ENCODE measurements around the gene BTBD9. TPM values are rescaled to one million over a fixed set of nuclear protein-coding genes. Genes with fewer than 3 reads are reported as not detected.

BTBD9 gene
- total and polyA plus RNA-seq, 2 of the 13 experiments (the other 11 are each of a cell fraction or from before 2014, with no cell fraction given) = 1.2 to 3.0 TPM

- TF ChIP-seq E2F5 (CRISPR knock-in tag; conservative IDR thresholded peaks at IDR 0.05) (no peak), ISX (CRISPR knock-in tag; conservative IDR thresholded peaks at IDR 0.05) (no peak), MED8 (CRISPR knock-in tag; IDR thresholded peaks at IDR 0.05; ENCODE audit: insufficient replicate concordance) (no peak), ZNF124 (CRISPR knock-in tag; IDR thresholded peaks at IDR 0.05) (no peak), ZC3H13 (CRISPR knock-in tag; IDR thresholded peaks at IDR 0.05) (no peak)
Observed at GRCh38 chr6:38676236-38676973, 36.7 kb upstream of the BTBD9 start (continued).

- H3K4me1 ChIP-seq (ENCODE audit: insufficient read depth, low read length) = no peaks in the 10 kb centered on the region
- peaks cover 7 to 31% of the 10 kb centered on the region in 2 experiments; a peak in 4 of 5 replicates for H3K36me3 ChIP-seq (replicated peaks in 1 of 2; ENCODE audit: control insufficient read depth in 1 of 2, insufficient read depth in 2 of 2, low read length in 2 of 2)
- H3K27me3 ChIP-seq (ENCODE audit: control insufficient read depth in 1 of 2, insufficient read depth in 2 of 2, low read length in 2 of 2) = no peaks in the 10 kb centered on the region
- no peak overlapping the region for H3K4me3 ChIP-seq (replicated peaks in 1 of 3; ENCODE audit: insufficient read depth in 1 of 3, low read depth in 2 of 3, low read length in 3 of 3)
- no peaks in the 10 kb centered on the region for H3K79me2 ChIP-seq (ENCODE audit: insufficient read depth, low read length)
- DNase-seq (ENCODE audit: low spot score) (no peak), FAIRE-seq (no peak), ATAC-seq (no peak)
- POLR2A ChIA-PET = no interaction called here
- H3K9ac ChIP-seq (ENCODE audit: insufficient read depth, low read depth, low read length) = no peak overlapping the region
- intact Hi-C loops (cut with micrococcal nuclease; ENCODE audit: unreplicated experiment) = loop anchor here (5.0 kb wide), 1 partner anchor 181 kb away; no protein-coding TSS in a partner anchor
- H2AFZ ChIP-seq (ENCODE audit: low read length) = no peak overlapping the region
- in situ Hi-C loops (cut with HindIII; ENCODE audit: extremely low pct_ligation_motif_present, low pct_unique_long_range_greater_than_20kb) = no loop called here
- no peak overlapping the region for H3K27ac ChIP-seq (ENCODE audit: extremely low read length, insufficient read depth, low read length)
- no peaks in the 10 kb centered on the region for H4K20me1 ChIP-seq (ENCODE audit: insufficient read depth, low read length)
- H3K9me3 ChIP-seq (ENCODE audit: low read length) = no peaks in the 10 kb centered on the region
- H3K4me2 ChIP-seq (ENCODE audit: low read depth, low read length) = no peak overlapping the region
- CTCF ChIA-PET (ENCODE audit: low intra/inter-chr PET ratio, low total read pairs) = no interaction called here
- no TSS peak for BruUV-seq (replicated peaks)
- 88% methylated on average over 9 of the region's 9 CpGs for WGBS (ENCODE audit: low lambda C conversion rate)
- no peak for TF ChIP-seq DNMT1 (CRISPR knock-in tag; IDR thresholded peaks at IDR 0.05)
- no peak for TF ChIP-seq ADNP (CRISPR knock-in tag; IDR thresholded peaks at IDR 0.05)
- TF ChIP-seq IRX3 (CRISPR knock-in tag; IDR thresholded peaks at IDR 0.05; ENCODE audit: borderline replicate concordance, low read depth) = no peak
- TF ChIP-seq TCF12 (IDR thresholded peaks at IDR 0.05) = no peak
- no peak for TF ChIP-seq TCF12 (CRISPR knock-in tag; IDR thresholded peaks at IDR 0.05)
- TF ChIP-seq TCF7L2 (IDR thresholded peaks at IDR 0.05; ENCODE audit: low read depth, low read length) = no peak
- TF ChIP-seq TBX3 (IDR thresholded peaks at IDR 0.05; ENCODE audit: borderline replicate concordance) = no peak
- TF ChIP-seq LRRFIP1 (CRISPR knock-in tag; conservative IDR thresholded peaks at IDR 0.05) = no peak
- no peak for TF ChIP-seq ARNT (IDR thresholded peaks at IDR 0.05)
- no peak for TF ChIP-seq DDIT3 (CRISPR knock-in tag; IDR thresholded peaks at IDR 0.05)
- TF ChIP-seq EEA1 (CRISPR knock-in tag; IDR thresholded peaks at IDR 0.05; ENCODE audit: borderline replicate concordance) = no peak
Observed at GRCh38 chr6:38673397-38674165, 33.9 kb upstream of the BTBD9 start.
